ENCODE results near the gene CBX4. TPM values are rescaled to one million over a fixed set of nuclear protein-coding genes. Genes with fewer than 3 reads are reported as not detected.

The CBX4 gene
- total RNA-seq, 2 experiments from 2014 or later, result 50.3 to 57.2 TPM

GRCh38 chr17:79831265-79832217 is 7.7 kb downstream of the CBX4 start:
- peaks cover 50% of the 10 kb centered on the region for H3K4me1 Mint-ChIP-seq (ENCODE audit: low read depth)
- CTCF ChIA-PET, result interaction anchor here (1.6 to 2.0 kb wide), 2 partner anchors 8 to 13 kb away, joined by 4 to 5 read pairs; partner anchors contain the start of gene CBX4
- POLR2A ChIA-PET, result interaction anchor here (1.0 kb wide), 1 partner anchor 8 kb away, joined by 3 read pairs; the partner anchor contains the start of gene CBX4
- ATAC-seq (no peak), DNase-seq (peak; percentile 20)
- no peaks in the 10 kb centered on the region for H3K9me3 Mint-ChIP-seq (ENCODE audit: insufficient read depth)
- peaks cover 4% of the 10 kb centered on the region for H3K27me3 Mint-ChIP-seq (ENCODE audit: low read depth)
- H3K27ac Mint-ChIP-seq, result no peak overlapping the region
- peaks cover 22% of the 10 kb centered on the region for H3K36me3 Mint-ChIP-seq (ENCODE audit: low read depth)
- no peak overlapping the region for H3K4me3 Mint-ChIP-seq

- CTCF ChIA-PET, result interaction anchor here (0.7 to 2.0 kb wide), 5 partner anchors 9 to 85 kb away, joined by 3 to 5 read pairs (median 4); partner anchors contain the start of gene CBX4
- Mint-ChIP-seq H3K9me3 (ENCODE audit: insufficient read depth) (no peaks in the 10 kb centered on the region), H3K4me1 (ENCODE audit: low read depth) (peaks cover 54% of the 10 kb centered on the region), H3K27me3 (ENCODE audit: low read depth) (peaks cover 7% of the 10 kb centered on the region), H3K36me3 (ENCODE audit: low read depth) (peaks cover 20% of the 10 kb centered on the region), H3K27ac (no peak overlapping the region), H3K4me3 (no peak overlapping the region)
- DNase-seq, result no peak
- ATAC-seq, result no peak
- POLR2A ChIA-PET, result interaction anchor here (1.0 kb wide), 1 partner anchor 9 kb away, joined by 3 read pairs; the partner anchor contains the start of gene CBX4
Measured at GRCh38 chr17:79830763-79831264, 8.4 kb downstream of the CBX4 start.

GRCh38 chr17:79830303-79830702 is 8.9 kb downstream of the CBX4 start:
- ATAC-seq (no peak), DNase-seq (peak; percentile 25)
- POLR2A ChIA-PET, result no interaction called here
- H3K4me1 Mint-ChIP-seq (ENCODE audit: low read depth), result peaks cover 56% of the 10 kb centered on the region
- H3K4me3 Mint-ChIP-seq, result no peak overlapping the region
- CTCF ChIA-PET, result interaction anchor here (0.7 to 2.0 kb wide), 5 partner anchors 9 to 84 kb away, joined by 3 to 5 read pairs (median 4); partner anchors contain the start of gene CBX4
- H3K9me3 Mint-ChIP-seq (ENCODE audit: insufficient read depth), result no peaks in the 10 kb centered on the region
- peaks cover 16% of the 10 kb centered on the region for H3K36me3 Mint-ChIP-seq (ENCODE audit: low read depth)
- peaks cover 7% of the 10 kb centered on the region for H3K27me3 Mint-ChIP-seq (ENCODE audit: low read depth)
- H3K27ac Mint-ChIP-seq, result no peak overlapping the region

- Mint-ChIP-seq H3K9me3 (ENCODE audit: insufficient read depth) (no peaks in the 10 kb centered on the region), H3K27me3 (ENCODE audit: low read depth) (peaks cover 8% of the 10 kb centered on the region), H3K4me1 (ENCODE audit: low read depth) (peaks cover 56% of the 10 kb centered on the region), H3K36me3 (ENCODE audit: low read depth) (peaks cover 8% of the 10 kb centered on the region), H3K27ac (no peak overlapping the region), H3K4me3 (no peak overlapping the region)
- ATAC-seq (no peak), DNase-seq (no peak)
- POLR2A ChIA-PET, result no interaction called here
- CTCF ChIA-PET, result interaction anchor here (1.3 to 2.0 kb wide), 5 partner anchors 10 to 87 kb away, joined by 3 to 5 read pairs (median 5); partner anchors contain the start of gene CBX4
Measured at GRCh38 chr17:79829457-79829856, 9.8 kb downstream of the CBX4 start.

GRCh38 chr17:79829004-79829403 is 10.2 kb downstream of the CBX4 start:
- H3K27me3 Mint-ChIP-seq (ENCODE audit: low read depth), result peaks cover 10% of the 10 kb centered on the region
- no peaks in the 10 kb centered on the region for H3K9me3 Mint-ChIP-seq (ENCODE audit: insufficient read depth)
- DNase-seq (peak; percentile 19), ATAC-seq (no peak)
- no peak overlapping the region for H3K4me3 Mint-ChIP-seq
- CTCF ChIA-PET, result interaction anchor here (1.3 to 2.0 kb wide), 3 partner anchors 11 to 87 kb away, joined by 5 read pairs; partner anchors contain the start of gene CBX4
- H3K36me3 Mint-ChIP-seq (ENCODE audit: low read depth), result peaks cover 7% of the 10 kb centered on the region
- H3K4me1 Mint-ChIP-seq (ENCODE audit: low read depth), result peaks cover 57% of the 10 kb centered on the region
- no peak overlapping the region for H3K27ac Mint-ChIP-seq
- POLR2A ChIA-PET, result no interaction called here

- ChIA-PET CTCF (interaction anchor here (0.8 to 4.2 kb wide), 2 partner anchors 8 to 15 kb away, joined by 3 to 27 read pairs; no protein-coding TSS in a partner anchor), POLR2A (interaction anchor here (1.1 to 1.8 kb wide), 2 partner anchors 10 to 12 kb away, joined by 4 to 6 read pairs; partner anchors contain the start of gene CBX4)
- H3K4me3 Mint-ChIP-seq, result no peak overlapping the region
- peaks cover 53% of the 10 kb centered on the region for H3K4me1 Mint-ChIP-seq (ENCODE audit: low read depth)
- DNase-seq (no peak), ATAC-seq (no peak)
- H3K27me3 Mint-ChIP-seq (ENCODE audit: low read depth), result peaks cover 12% of the 10 kb centered on the region
- H3K9me3 Mint-ChIP-seq (ENCODE audit: insufficient read depth), result no peaks in the 10 kb centered on the region
- no peaks in the 10 kb centered on the region for H3K36me3 Mint-ChIP-seq (ENCODE audit: low read depth)
- peak overlapping the region; percentile 46 for H3K27ac Mint-ChIP-seq
Measured at GRCh38 chr17:79826841-79827578, 12.2 kb downstream of the CBX4 start.

- DNase-seq, result peak; percentile 21
- Mint-ChIP-seq H3K9me3 (ENCODE audit: insufficient read depth) (no peaks in the 10 kb centered on the region), H3K4me1 (ENCODE audit: low read depth) (peaks cover 51% of the 10 kb centered on the region), H3K36me3 (ENCODE audit: low read depth) (no peaks in the 10 kb centered on the region), H3K27ac (peak overlapping the region; percentile 46), H3K27me3 (ENCODE audit: low read depth) (peaks cover 10% of the 10 kb centered on the region), H3K4me3 (no peak overlapping the region)
- ChIA-PET POLR2A (interaction anchor here (1.1 to 1.8 kb wide), 2 partner anchors 11 to 13 kb away, joined by 4 to 6 read pairs; partner anchors contain the start of gene CBX4), CTCF (interaction anchor here (0.8 to 4.2 kb wide), 3 partner anchors 9 to 31 kb away, joined by 3 to 27 read pairs (median 7); no protein-coding TSS in a partner anchor)
- ATAC-seq, result peak; percentile 25
Measured at GRCh38 chr17:79826204-79826680, 13.0 kb downstream of the CBX4 start.

- no peak overlapping the region for H3K27ac Mint-ChIP-seq
Measured at GRCh38 chr17:79825580-79825921, 13.7 kb downstream of the CBX4 start.

GRCh38 chr17:79824893-79825579 is 14.2 kb downstream of the CBX4 start:
- CTCF ChIA-PET, result interaction anchor here (1.3 to 4.2 kb wide), 4 partner anchors 10 to 145 kb away, joined by 4 to 27 read pairs (median 7); no protein-coding TSS in a partner anchor
- peaks cover 51% of the 10 kb centered on the region for H3K4me1 Mint-ChIP-seq (ENCODE audit: low read depth)

More at GRCh38 chr17:79825580-79825921, 13.7 kb downstream of the CBX4 start:
- Mint-ChIP-seq H3K4me3 (no peak overlapping the region), H3K4me1 (ENCODE audit: low read depth) (peaks cover 51% of the 10 kb centered on the region), H3K9me3 (ENCODE audit: insufficient read depth) (no peaks in the 10 kb centered on the region), H3K36me3 (ENCODE audit: low read depth) (no peaks in the 10 kb centered on the region), H3K27me3 (ENCODE audit: low read depth) (peaks cover 10% of the 10 kb centered on the region)
- CTCF ChIA-PET, result interaction anchor here (1.3 to 4.2 kb wide), 4 partner anchors 10 to 145 kb away, joined by 4 to 27 read pairs (median 7); no protein-coding TSS in a partner anchor
- DNase-seq (no peak), ATAC-seq (no peak)
- POLR2A ChIA-PET, result interaction anchor here (1.0 to 1.8 kb wide), 3 partner anchors 11 to 13 kb away, joined by 4 to 6 read pairs (median 4); partner anchors contain the start of gene CBX4

GRCh38 chr17:79824234-79824633 is 15.0 kb downstream of the CBX4 start:
- H3K4me3 Mint-ChIP-seq, result no peak overlapping the region
- H3K27me3 Mint-ChIP-seq (ENCODE audit: low read depth), result peaks cover 22% of the 10 kb centered on the region
- H3K27ac Mint-ChIP-seq, result no peak overlapping the region
- ChIA-PET POLR2A (interaction anchor here (1.0 kb wide), 1 partner anchor 13 kb away, joined by 4 read pairs; no protein-coding TSS in a partner anchor), CTCF (interaction anchor here (1.3 to 4.2 kb wide), 3 partner anchors 11 to 146 kb away, joined by 4 to 27 read pairs (median 7); no protein-coding TSS in a partner anchor)
- no peak for ATAC-seq
- no peaks in the 10 kb centered on the region for H3K36me3 Mint-ChIP-seq (ENCODE audit: low read depth)
- DNase-seq, result no peak
- H3K9me3 Mint-ChIP-seq (ENCODE audit: insufficient read depth), result no peaks in the 10 kb centered on the region
- peaks cover 46% of the 10 kb centered on the region for H3K4me1 Mint-ChIP-seq (ENCODE audit: low read depth)

More at GRCh38 chr17:79824893-79825579, 14.2 kb downstream of the CBX4 start:
- peak; percentile 21 for DNase-seq
- H3K27ac Mint-ChIP-seq, result no peak overlapping the region
- H3K4me3 Mint-ChIP-seq, result no peak overlapping the region
- POLR2A ChIA-PET, result interaction anchor here (1.0 to 1.8 kb wide), 2 partner anchors 12 to 14 kb away, joined by 4 to 6 read pairs; partner anchors contain the start of gene CBX4
- no peaks in the 10 kb centered on the region for H3K9me3 Mint-ChIP-seq (ENCODE audit: insufficient read depth)
- H3K27me3 Mint-ChIP-seq (ENCODE audit: low read depth), result peaks cover 15% of the 10 kb centered on the region
- H3K36me3 Mint-ChIP-seq (ENCODE audit: low read depth), result no peaks in the 10 kb centered on the region
- ATAC-seq, result no peak
